Measurements from ENCODE around the gene RYR1.

RYR1 gene

GRCh38 chr19:38561053-38561606 is 127.6 kb downstream of the RYR1 start:
- no peak for DNase-seq (ENCODE audit: extremely low read depth, low read depth)
- TF ChIP-seq, protein P1, sequence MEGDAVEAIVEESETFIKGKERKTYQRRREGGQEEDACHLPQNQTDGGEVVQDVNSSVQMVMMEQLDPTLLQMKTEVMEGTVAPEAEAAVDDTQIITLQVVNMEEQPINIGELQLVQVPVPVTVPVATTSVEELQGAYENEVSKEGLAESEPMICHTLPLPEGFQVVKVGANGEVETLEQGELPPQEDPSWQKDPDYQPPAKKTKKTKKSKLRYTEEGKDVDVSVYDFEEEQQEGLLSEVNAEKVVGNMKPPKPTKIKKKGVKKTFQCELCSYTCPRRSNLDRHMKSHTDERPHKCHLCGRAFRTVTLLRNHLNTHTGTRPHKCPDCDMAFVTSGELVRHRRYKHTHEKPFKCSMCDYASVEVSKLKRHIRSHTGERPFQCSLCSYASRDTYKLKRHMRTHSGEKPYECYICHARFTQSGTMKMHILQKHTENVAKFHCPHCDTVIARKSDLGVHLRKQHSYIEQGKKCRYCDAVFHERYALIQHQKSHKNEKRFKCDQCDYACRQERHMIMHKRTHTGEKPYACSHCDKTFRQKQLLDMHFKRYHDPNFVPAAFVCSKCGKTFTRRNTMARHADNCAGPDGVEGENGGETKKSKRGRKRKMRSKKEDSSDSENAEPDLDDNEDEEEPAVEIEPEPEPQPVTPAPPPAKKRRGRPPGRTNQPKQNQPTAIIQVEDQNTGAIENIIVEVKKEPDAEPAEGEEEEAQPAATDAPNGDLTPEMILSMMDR (IDR thresholded peaks at IDR 0.05; ENCODE audit: low read depth, low read length), result no peak

GRCh38 chr19:38561658-38562057 is 128.2 kb downstream of the RYR1 start:
- no peak for DNase-seq (ENCODE audit: extremely low read depth, low read depth)
- TF ChIP-seq, protein P1 (IDR thresholded peaks at IDR 0.05; ENCODE audit: low read depth, low read length), result no peak

- no peak for DNase-seq (ENCODE audit: extremely low read depth, low read depth)
- TF ChIP-seq, protein P1 (IDR thresholded peaks at IDR 0.05; ENCODE audit: low read depth, low read length), result no peak
Measured at GRCh38 chr19:38562096-38562495, 128.6 kb downstream of the RYR1 start.

GRCh38 chr19:38563475-38563874 is 130.0 kb downstream of the RYR1 start:
- TF ChIP-seq, protein P1 (IDR thresholded peaks at IDR 0.05; ENCODE audit: low read depth, low read length), result no peak
- DNase-seq (ENCODE audit: extremely low read depth, low read depth), result no peak

GRCh38 chr19:38564981-38565690 is 131.6 kb downstream of the RYR1 start:
- no peak for DNase-seq (ENCODE audit: extremely low read depth, low read depth)
- TF ChIP-seq, protein P1 (IDR thresholded peaks at IDR 0.05; ENCODE audit: low read depth, low read length), result no peak

DNA sequence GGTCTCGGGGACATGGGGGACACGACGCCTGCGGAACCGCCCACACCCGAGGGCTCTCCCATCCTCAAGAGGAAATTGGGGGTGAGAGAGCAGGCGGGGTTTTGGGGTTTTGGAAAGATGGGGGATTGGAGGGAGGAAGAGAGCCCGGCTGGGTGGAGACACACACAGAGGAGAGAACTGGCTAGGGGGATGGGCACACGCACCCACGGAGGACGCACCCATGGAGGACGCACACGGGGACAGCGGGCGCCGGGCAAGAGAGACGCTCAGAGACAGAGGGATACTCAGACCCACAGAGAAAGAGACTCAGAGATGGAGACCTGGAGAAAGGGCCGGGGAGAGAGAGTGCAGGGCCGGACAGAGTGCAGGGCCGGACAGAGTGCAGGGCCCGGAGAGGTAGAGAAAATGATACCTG is 132.2 kb downstream of the RYR1 start:
- TF ChIP-seq, protein P1 (IDR thresholded peaks at IDR 0.05; ENCODE audit: low read depth, low read length), result no peak
- no peak for DNase-seq (ENCODE audit: extremely low read depth, low read depth)

GRCh38 chr19:38569368-38569983 is 136.0 kb downstream of the RYR1 start:
- TF ChIP-seq, protein P1 (IDR thresholded peaks at IDR 0.05; ENCODE audit: low read depth, low read length), result no peak
- no peak for DNase-seq (ENCODE audit: extremely low read depth, low read depth)
